HL-60 (cell line): ENCODE data around the gene SAP30.

Source experiments
- DNase-seq, 2 experiments: peaks; one replicate each; pipeline ENCODE4 v3.0.0-alpha.2; 2010 to 2020; ENCODE audit warnings: low read depth in 1 of 2, low spot score in 1 of 2
- H3K27ac ChIP-seq: fragments of 250-450 bp; sonication (Bioruptor Pico); replicated peaks from 2 replicates; pipeline ENCODE4 v1.5.1; 2020; ENCODE audit warnings: mild to moderate bottlenecking, moderate library complexity
- H3K27me3 ChIP-seq: fragments of 250-450 bp; sonication (Bioruptor Pico); 2 replicates; pipeline ENCODE4 v1.5.1; 2021; ENCODE audit warnings: mild to moderate bottlenecking, moderate library complexity; ENCODE audit not compliant: insufficient read depth, poor library complexity, severe bottlenecking
- H3K4me3 ChIP-seq: replicated peaks from 2 replicates; pipeline ENCODE4 v1.5.1; 2011; ENCODE audit warnings: mild to moderate bottlenecking, control low read depth, low read length; ENCODE audit not compliant: insufficient read depth
- CTCF ChIP-seq: IDR thresholded peaks from one replicate; pipeline ENCODE4 v1.5.1; 2011; ENCODE audit warnings: low read length, control low read depth, inconsistent platforms; ENCODE audit not compliant: insufficient read depth
- GABPA ChIP-seq: IDR thresholded peaks from 2 replicates; pipeline ENCODE4 v1.6.1; 2012; ENCODE audit warnings: low read depth
- POLR2AphosphoS5 ChIP-seq: IDR thresholded peaks from 2 replicates; pipeline ENCODE4 v1.6.1; 2012; ENCODE audit warnings: low read depth
- REST ChIP-seq: IDR thresholded peaks from 2 replicates; pipeline ENCODE4 v1.6.1; 2012; ENCODE audit warnings: low read depth; ENCODE audit not compliant: insufficient replicate concordance
- SPI1 ChIP-seq: IDR thresholded peaks from 2 replicates; pipeline ENCODE4 v1.6.1; 2012; ENCODE audit warnings: low read depth, mild to moderate bottlenecking, borderline replicate concordance

Gene SAP30

GRCh38 chr4:173417833-173418232 lies 47.1 kb downstream of the SAP30 start:
- no peak for TF ChIP-seq SPI1
- TF ChIP-seq CTCF = no peak
- TF ChIP-seq REST = no peak
- TF ChIP-seq POLR2AphosphoS5 = no peak
- no peak for TF ChIP-seq GABPA
- no peak for DNase-seq
- Histone ChIP-seq H3K27ac (peak overlapping the region; percentile 11), H3K27me3 (no peaks in the 10 kb centered on the region), H3K4me3 (no peak overlapping the region)

GRCh38 chr4:173418639-173419038 lies 47.9 kb downstream of the SAP30 start:
- Histone ChIP-seq H3K4me3 (no peak overlapping the region), H3K27me3 (no peaks in the 10 kb centered on the region), H3K27ac (no peak overlapping the region; the same call in 1 of the 2 replicates)
- DNase-seq = peak; percentile 54 to 68
- TF ChIP-seq SPI1 = peak; percentile 92
- no peak for TF ChIP-seq POLR2AphosphoS5

- Histone ChIP-seq H3K27ac (no peak overlapping the region), H3K4me3 (no peak overlapping the region), H3K27me3 (no peaks in the 10 kb centered on the region)
- TF ChIP-seq CTCF (peak; percentile 20), POLR2AphosphoS5 (no peak)
- DNase-seq = no peak
Observed at GRCh38 chr4:173420324-173420752, 49.6 kb downstream of the SAP30 start.

GRCh38 chr4:173420801-173421200 lies 50.0 kb downstream of the SAP30 start:
- H3K4me3 ChIP-seq = no peak overlapping the region
- no peak for DNase-seq
- no peak for TF ChIP-seq REST
- no peak for TF ChIP-seq SPI1
- TF ChIP-seq GABPA = no peak
- TF ChIP-seq CTCF = no peak
- TF ChIP-seq POLR2AphosphoS5 = no peak
- H3K27me3 ChIP-seq = no peaks in the 10 kb centered on the region
- H3K27ac ChIP-seq = no peak overlapping the region
